IMR-90 (cell line): Measurements from ENCODE around the gene PIMREG.

Experiments used
- BHLHE40 ChIP-seq: fragments of 150-350 bp; IDR thresholded peaks from 2 replicates; pipeline ENCODE4 v1.6.1; 2016; ENCODE audit warnings: mild to moderate bottlenecking, low read depth, low read length
- CEBPB ChIP-seq: IDR thresholded peaks from 2 replicates; pipeline ENCODE4 v1.6.1; 2012; ENCODE audit warnings: low read depth, low read length, improper control_type of control experiment
- CHD1 ChIP-seq: IDR thresholded peaks from 2 replicates; pipeline ENCODE4 v1.6.1; 2012; ENCODE audit warnings: low read depth, low read length, improper control_type of control experiment
- CTCF ChIP-seq: conservative IDR thresholded peaks from 2 replicates; pipeline ENCODE4 v1.5.1; 2012; ENCODE audit warnings: mild to moderate bottlenecking, low read depth, low read length, improper control_type of control experiment
- FOS ChIP-seq: fragments of 150-350 bp; IDR thresholded peaks from 2 replicates; pipeline ENCODE4 v1.6.1; 2016; ENCODE audit warnings: low read depth, low read length
- MAZ ChIP-seq: IDR thresholded peaks from 2 replicates; pipeline ENCODE4 v1.6.1; 2012; ENCODE audit warnings: low read depth, mild to moderate bottlenecking, low read length, improper control_type of control experiment, moderate library complexity, borderline replicate concordance
- MXI1 ChIP-seq: IDR thresholded peaks from 2 replicates; pipeline ENCODE4 v1.6.1; 2012; ENCODE audit warnings: low read depth, mild to moderate bottlenecking, low read length, moderate library complexity, borderline replicate concordance
- POLR2A ChIP-seq: IDR thresholded peaks from 2 replicates; pipeline ENCODE4 v1.6.1; 2012; ENCODE audit warnings: mild to moderate bottlenecking, low read depth, low read length
- RAD21 ChIP-seq: IDR thresholded peaks from 2 replicates; pipeline ENCODE4 v1.6.1; 2012; ENCODE audit warnings: low read length, improper control_type of control experiment
- RCOR1 ChIP-seq: IDR thresholded peaks from 2 replicates; pipeline ENCODE4 v1.6.1; 2012; ENCODE audit warnings: mild to moderate bottlenecking, low read length, improper control_type of control experiment; ENCODE audit not compliant: insufficient replicate concordance
- RFX5 ChIP-seq: IDR thresholded peaks from 2 replicates; pipeline ENCODE4 v1.8.0; 2012; ENCODE audit warnings: low read depth, mild to moderate bottlenecking, low read length, moderate library complexity
- SMC3 ChIP-seq: fragments of 150-350 bp; IDR thresholded peaks from 2 replicates; pipeline ENCODE4 v1.6.1; 2016; ENCODE audit warnings: low read depth, mild to moderate bottlenecking, antibody characterized with exemption, low read length, moderate library complexity
- TF ChIP-seq, protein P1 (sequence below): fragments of 150-350 bp; IDR thresholded peaks from 2 replicates; pipeline ENCODE4 v1.6.1; 2016; ENCODE audit warnings: low read depth, mild to moderate bottlenecking, low read length, moderate library complexity, borderline replicate concordance
- TF ChIP-seq, protein P2 (sequence below): fragments of 150-350 bp; IDR thresholded peaks from 2 replicates; pipeline ENCODE4 v1.6.1; 2017; ENCODE audit warnings: mild to moderate bottlenecking, antibody characterized with exemption, low read length, low read depth

DNA sequence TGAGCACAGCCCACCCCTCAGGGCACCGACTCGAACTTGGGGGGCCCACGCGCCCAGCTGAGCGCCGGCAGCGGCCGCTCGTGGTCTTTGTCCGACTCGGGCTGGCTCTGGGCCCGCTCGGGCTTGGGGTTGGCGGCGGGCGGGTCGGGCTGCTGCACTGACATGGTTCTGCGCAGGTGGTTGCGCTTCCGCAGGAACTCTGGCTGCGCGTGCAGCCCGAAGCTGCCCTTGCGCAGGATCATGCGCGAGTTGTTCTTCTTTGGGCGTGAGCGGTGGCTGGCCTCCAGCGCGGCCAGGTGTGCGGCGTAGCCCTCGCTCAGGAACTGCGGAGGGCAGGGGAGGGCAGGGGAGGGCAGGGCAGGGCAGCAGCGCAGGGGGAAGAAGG, 11.1 kb downstream of the PIMREG start:
- TF ChIP-seq POLR2A (no peak), CTCF (no peak), RFX5 (no peak), RAD21 (no peak), MAZ (no peak), CEBPB (no peak), FOS (no peak), BHLHE40 (no peak), CHD1 (no peak), RCOR1 (no peak), SMC3 (no peak), MXI1 (no peak)
- TF ChIP-seq, protein P1, sequence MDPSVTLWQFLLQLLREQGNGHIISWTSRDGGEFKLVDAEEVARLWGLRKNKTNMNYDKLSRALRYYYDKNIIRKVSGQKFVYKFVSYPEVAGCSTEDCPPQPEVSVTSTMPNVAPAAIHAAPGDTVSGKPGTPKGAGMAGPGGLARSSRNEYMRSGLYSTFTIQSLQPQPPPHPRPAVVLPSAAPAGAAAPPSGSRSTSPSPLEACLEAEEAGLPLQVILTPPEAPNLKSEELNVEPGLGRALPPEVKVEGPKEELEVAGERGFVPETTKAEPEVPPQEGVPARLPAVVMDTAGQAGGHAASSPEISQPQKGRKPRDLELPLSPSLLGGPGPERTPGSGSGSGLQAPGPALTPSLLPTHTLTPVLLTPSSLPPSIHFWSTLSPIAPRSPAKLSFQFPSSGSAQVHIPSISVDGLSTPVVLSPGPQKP = no peak
- TF ChIP-seq, protein P2, sequence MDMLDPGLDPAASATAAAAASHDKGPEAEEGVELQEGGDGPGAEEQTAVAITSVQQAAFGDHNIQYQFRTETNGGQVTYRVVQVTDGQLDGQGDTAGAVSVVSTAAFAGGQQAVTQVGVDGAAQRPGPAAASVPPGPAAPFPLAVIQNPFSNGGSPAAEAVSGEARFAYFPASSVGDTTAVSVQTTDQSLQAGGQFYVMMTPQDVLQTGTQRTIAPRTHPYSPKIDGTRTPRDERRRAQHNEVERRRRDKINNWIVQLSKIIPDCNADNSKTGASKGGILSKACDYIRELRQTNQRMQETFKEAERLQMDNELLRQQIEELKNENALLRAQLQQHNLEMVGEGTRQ = no peak
